Rectal smooth muscle tissue (tissue), 1 donor: ENCODE measurements around the gene SSBP4.

ENCODE experiments used
- H3K27ac ChIP-seq: one replicate; pipeline ENCODE4 v1.7.0; 2013; ENCODE audit warnings: low read depth, low read length, inconsistent platforms
- H3K27me3 ChIP-seq: one replicate; pipeline ENCODE4 v1.7.0; 2013; ENCODE audit warnings: low read length; ENCODE audit not compliant: control insufficient read depth, insufficient read depth
- H3K36me3 ChIP-seq: one replicate; pipeline ENCODE4 v1.7.0; 2013; ENCODE audit warnings: low read length; ENCODE audit not compliant: control insufficient read depth, insufficient read depth
- H3K4me1 ChIP-seq: one replicate; pipeline ENCODE4 v1.7.0; 2013; ENCODE audit warnings: low read length; ENCODE audit not compliant: control insufficient read depth, insufficient read depth
- H3K4me3 ChIP-seq: one replicate; pipeline ENCODE4 v1.7.0; 2013; ENCODE audit warnings: low read length
- H3K9ac ChIP-seq: one replicate; pipeline ENCODE4 v1.7.0; 2013; ENCODE audit warnings: low read length

Gene SSBP4

DNA sequence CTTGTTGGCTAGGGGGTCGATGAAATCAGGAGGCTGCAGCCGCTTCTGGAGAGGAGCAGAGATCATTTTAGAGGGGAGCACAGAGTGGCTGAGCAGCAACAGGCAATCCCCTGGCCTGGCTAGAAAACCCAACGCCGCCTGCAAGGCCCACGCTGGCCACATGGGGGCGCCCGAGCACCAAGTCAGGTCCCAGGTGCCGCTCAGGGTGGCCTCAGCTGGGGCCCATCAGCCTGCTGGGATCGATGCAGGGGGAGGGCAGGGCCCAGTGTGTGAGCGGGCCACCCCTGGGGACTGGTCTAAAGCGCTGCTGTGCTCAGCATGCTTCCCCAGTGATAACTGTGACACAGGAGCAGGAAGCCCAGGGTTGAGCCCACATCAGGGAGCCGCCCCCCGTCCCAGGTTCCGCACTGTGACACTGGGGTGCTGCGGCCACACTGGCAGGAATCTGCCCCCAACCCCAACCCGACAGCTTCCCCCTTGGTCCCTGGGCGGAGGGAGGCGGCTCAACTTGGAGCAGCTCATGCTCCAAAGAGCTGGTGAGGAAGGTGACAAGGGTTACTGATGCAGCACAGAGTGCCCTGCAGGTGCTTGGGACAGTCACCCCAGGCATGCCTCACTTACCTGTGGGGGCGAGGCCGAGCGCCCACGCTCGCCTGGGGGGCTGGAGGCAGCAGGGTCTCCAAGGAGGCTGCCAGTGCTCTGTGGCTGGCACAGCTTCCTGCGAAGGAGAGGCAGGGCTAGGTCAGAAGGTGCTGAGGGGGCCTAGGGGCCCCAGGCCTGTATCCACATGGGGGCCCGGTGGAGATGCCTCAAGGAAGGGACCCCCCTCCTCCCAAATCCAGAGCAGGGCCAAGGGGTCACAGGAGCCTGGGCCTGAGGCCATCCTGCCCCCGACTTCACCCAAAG is 32.0 kb downstream of the SSBP4 start:
- no peaks in the 10 kb centered on the region for H3K27me3 ChIP-seq
- H3K27ac ChIP-seq = no peak overlapping the region
- H3K9ac ChIP-seq = no peak overlapping the region
- no peak overlapping the region for H3K4me3 ChIP-seq
- peaks cover 5% of the 10 kb centered on the region for H3K4me1 ChIP-seq
- H3K36me3 ChIP-seq = peaks cover 29% of the 10 kb centered on the region

DNA sequence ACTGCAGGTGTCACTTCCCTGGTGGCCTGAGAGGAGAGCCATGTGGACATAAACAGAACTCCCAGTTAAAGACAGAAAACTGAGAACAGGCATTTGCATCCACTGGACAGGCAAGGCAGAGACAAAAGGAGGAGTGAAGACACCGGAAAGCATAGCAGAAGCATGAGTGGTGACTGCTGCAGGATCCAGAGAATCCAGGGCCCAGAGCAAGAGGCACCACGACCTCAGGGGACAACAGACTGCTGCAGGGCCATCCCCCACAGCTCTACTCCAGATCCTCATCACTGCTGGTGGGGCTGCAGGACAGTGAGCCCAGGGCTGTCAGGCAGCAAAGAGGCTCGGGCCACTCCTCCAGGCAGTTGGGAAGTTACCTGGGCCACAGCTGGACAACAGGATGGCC is 33.2 kb downstream of the SSBP4 start:
- no peak overlapping the region for H3K4me3 ChIP-seq
- H3K9ac ChIP-seq = no peak overlapping the region
- H3K27me3 ChIP-seq = no peaks in the 10 kb centered on the region
- H3K27ac ChIP-seq = no peak overlapping the region
- H3K4me1 ChIP-seq = peaks cover 13% of the 10 kb centered on the region
- H3K36me3 ChIP-seq = peaks cover 25% of the 10 kb centered on the region

DNA sequence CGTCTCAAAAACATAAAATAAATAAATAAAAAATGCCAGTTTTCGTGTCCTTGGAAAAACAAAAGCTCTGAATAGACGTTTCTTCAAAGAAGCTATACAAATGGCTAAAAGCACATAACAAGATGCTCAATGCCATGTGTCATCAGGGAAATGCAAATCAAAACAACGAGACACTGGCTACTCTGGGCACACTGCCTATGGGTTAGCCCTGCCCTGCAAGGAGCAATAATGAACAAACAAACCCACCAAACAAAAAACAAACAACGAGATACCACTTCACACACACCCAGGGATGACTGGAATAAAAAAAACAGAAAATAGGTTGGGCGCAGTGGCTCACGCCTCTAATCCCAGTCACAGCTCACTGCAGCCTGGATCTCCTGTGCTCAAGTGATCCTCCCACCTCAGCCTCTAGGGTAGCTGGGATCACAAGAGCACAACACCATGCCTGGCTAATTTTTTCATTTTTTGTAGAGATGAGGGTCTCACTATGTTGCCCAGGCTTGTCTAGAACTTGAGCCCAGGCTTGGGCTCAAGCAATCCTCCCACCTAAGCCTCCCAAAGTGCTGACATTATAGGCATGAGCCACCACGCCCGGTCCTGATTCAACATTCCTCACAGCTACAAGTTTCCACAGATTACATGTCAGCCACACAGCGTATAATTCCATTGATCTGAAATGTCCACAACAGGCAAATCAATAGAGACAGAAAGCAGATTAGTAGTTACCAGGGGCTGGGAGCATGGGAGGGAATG is 34.2 kb downstream of the SSBP4 start:
- peaks cover 25% of the 10 kb centered on the region for H3K36me3 ChIP-seq
- H3K4me3 ChIP-seq = no peak overlapping the region
- H3K27me3 ChIP-seq = no peaks in the 10 kb centered on the region
- H3K9ac ChIP-seq = no peak overlapping the region
- no peak overlapping the region for H3K27ac ChIP-seq
- H3K4me1 ChIP-seq = peaks cover 14% of the 10 kb centered on the region

DNA sequence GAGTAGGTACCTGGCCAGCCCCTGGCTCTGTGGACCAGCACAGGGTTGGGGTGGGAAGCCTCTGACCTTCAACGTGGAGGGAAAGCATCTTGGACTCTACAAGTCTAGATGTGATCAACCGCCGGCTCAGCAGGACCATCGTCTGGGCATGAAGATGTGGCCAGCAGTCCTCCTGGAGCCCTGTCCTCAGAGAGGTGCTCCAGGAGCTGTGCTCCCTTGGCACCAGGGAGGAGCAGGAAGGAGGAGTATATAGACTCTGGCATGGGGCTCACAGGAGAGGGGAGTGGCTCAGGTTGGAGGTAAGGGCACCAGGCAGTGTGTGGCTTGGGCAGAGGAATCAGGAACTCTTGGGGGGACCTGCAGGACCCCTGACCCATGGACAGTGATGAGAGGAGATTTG is 37.1 kb downstream of the SSBP4 start:
- H3K27ac ChIP-seq = peak overlapping the region; percentile 74
- peaks cover 10% of the 10 kb centered on the region for H3K36me3 ChIP-seq
- H3K27me3 ChIP-seq = no peaks in the 10 kb centered on the region
- H3K9ac ChIP-seq = no peak overlapping the region
- H3K4me1 ChIP-seq = peaks cover 24% of the 10 kb centered on the region
- no peak overlapping the region for H3K4me3 ChIP-seq

DNA sequence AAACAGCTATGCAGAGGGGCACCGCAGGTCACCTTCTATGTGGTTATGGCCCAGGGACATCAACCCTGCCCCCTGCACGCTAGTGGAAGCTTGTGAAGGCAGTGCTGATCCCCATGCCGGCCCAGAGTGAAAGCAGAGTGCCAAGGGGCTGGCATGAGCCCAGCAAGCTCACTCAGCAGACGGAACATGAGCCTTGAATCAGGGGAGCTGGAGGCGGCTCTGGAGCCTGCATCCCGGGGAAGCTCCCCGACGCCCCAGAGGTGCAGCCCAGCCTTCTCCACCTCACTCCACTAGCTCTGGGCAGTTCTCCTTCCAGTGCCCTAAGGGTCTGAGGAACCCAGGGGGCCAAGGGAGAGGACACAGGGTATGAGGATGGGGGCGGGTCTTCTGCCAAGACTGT is 37.8 kb downstream of the SSBP4 start:
- Histone ChIP-seq H3K36me3 (peaks cover 9% of the 10 kb centered on the region), H3K27me3 (no peaks in the 10 kb centered on the region), H3K9ac (no peak overlapping the region), H3K27ac (peak overlapping the region; percentile 74), H3K4me3 (no peak overlapping the region), H3K4me1 (peaks cover 26% of the 10 kb centered on the region)

DNA sequence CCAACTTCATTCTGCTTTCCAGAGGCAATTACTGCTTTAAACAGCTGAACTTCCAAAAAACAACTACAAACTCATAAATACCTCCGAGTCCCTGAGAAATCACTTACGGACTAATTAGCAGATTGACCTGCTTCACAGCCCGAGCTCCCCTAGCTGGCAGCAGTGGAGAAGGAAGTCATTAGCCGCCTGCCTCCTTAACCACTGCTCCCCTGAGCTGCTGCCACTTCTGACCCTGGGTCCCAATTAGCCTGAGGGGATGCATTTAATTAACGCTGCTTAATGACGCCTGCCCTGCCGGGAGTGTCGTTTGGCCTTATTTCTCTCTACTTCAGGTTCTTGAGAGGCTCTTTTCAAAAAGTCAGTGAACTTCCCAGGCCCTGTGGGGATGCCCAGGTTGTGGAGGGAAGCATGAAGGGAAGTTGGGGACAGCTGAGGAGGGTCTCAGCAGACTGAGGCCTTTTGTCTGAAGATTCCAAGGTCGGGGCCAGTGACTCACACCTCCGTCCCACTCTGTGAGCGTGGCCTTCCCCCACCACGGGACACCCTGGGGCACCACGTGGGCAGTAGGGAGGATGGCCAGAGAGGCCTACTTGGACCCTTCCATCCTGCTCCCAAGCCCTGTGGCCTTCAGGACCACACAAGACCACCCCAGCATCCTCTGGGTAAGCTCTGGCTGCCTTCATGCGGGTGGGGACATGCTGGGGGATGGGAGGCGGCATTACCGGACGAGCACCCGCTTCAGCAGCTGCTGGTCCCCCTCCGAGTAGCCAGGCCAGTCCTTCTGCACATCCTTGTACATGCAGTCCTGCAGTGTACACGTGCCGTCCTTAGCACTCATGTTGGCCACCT is 38.5 kb downstream of the SSBP4 start:
- H3K4me3 ChIP-seq = no peak overlapping the region
- H3K4me1 ChIP-seq = peaks cover 26% of the 10 kb centered on the region
- peak overlapping the region; percentile 74 for H3K27ac ChIP-seq
- no peaks in the 10 kb centered on the region for H3K27me3 ChIP-seq
- no peak overlapping the region for H3K9ac ChIP-seq
- peaks cover 9% of the 10 kb centered on the region for H3K36me3 ChIP-seq

DNA sequence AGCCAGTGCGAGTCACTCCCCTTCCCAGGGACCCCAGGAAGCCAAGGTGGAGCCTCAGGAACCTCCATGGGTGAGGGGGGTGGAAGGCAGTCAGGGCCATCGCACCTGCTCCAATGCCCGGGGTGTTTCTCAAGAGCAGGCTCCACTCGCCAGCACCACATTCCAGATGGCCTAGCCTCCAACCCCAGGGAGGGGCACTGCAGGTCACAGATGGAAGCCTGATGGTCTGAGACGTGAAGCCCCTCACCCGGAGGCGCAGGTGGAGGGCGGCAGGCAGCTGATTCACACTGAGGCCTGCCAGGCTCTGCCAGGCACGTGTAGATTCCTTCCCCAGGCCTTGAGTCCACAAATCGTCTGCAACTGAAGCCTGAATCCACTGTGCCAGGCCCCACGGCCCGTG is 41.7 kb downstream of the SSBP4 start:
- Histone ChIP-seq H3K4me3 (no peak overlapping the region), H3K9ac (no peak overlapping the region), H3K36me3 (peaks cover 12% of the 10 kb centered on the region), H3K27ac (peak overlapping the region; percentile 81), H3K27me3 (no peaks in the 10 kb centered on the region), H3K4me1 (peaks cover 45% of the 10 kb centered on the region)

DNA sequence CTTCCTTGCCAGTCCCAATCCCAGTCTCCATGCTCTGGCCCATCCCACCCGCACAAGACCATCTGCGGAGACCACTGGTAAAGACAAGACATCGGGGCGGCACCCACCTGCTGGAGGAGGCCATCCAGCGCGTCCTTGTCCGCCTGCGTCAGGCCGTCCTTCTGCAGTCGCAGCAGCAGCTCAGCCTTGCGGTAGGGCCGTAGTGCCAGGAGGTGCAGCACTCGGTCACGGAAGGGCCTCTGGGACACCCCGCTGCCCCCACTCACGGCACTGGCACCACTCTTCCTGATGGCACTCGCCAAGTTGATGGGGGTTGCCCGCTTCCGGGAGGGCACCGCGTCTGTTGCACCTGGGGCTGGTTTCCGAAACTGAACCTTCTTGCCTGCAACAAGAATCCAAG is 42.3 kb downstream of the SSBP4 start:
- Histone ChIP-seq H3K27me3 (no peaks in the 10 kb centered on the region), H3K36me3 (peaks cover 12% of the 10 kb centered on the region), H3K4me3 (no peak overlapping the region), H3K9ac (no peak overlapping the region), H3K27ac (peak overlapping the region; percentile 81), H3K4me1 (peaks cover 46% of the 10 kb centered on the region)

DNA sequence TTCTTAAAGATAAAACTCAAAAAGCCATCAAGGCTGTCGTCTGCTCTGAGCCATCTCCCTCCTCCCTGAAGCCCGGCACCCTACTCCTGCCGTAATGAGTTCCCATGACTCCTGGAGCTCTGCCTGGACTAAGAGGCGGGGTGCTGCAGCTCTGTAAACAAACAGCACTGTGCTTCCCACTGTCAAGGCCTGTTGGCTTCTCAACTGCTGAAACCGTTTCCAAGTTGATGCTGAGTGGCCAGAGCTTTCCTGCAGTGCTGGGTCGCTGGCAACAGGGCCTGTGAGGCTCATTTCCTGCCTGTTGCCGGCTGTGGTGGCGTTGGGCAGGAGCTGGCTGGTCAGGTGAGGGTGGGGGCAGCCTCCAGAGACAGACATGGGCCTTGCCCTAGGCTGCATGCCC is 45.4 kb downstream of the SSBP4 start:
- Histone ChIP-seq H3K4me3 (peak overlapping the region; percentile 29), H3K9ac (peak overlapping the region; percentile 64)

DNA sequence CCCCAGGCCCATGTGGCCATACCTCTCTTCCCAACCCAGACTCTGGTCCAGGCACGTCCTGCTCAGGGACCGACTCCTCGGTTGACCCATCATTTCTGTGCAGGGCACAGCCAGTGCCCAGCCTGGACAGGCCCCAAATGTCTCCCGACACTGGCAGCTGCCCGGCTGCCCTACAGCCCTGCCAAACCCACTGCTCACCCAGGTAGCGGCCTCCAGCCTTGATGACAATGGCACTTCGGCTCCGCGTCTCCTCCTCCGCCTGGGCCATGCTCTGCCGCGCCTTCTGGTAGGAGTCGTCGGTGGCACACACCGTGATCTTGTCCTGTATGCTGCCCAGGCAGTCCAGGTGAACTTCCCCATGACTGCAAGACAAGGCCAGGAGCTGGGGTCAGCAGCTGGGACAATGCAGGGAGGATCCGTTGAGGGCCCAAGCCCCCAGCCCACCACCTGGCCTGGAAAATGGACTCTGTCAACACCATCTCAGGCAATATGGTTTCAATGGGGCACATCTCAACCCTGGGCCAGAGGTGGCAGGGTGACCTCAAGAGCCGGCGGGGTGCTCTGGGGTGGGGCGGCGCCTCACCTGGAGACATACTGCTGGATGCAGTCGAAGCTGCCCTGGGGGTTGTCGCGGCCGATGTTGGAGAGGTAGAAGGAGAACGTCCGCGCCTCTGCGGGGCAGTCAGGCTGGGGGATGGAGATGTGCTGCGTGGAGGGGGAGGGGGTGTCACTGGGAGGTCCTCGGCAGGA is 46.2 kb downstream of the SSBP4 start:
- H3K36me3 ChIP-seq = peaks cover 7% of the 10 kb centered on the region

More for the DNA sequence above, 45.4 kb downstream of the SSBP4 start:
- Histone ChIP-seq H3K27me3 (no peaks in the 10 kb centered on the region), H3K27ac (peak overlapping the region; percentile 92), H3K36me3 (peaks cover 7% of the 10 kb centered on the region), H3K4me1 (peaks cover 37% of the 10 kb centered on the region)

DNA sequence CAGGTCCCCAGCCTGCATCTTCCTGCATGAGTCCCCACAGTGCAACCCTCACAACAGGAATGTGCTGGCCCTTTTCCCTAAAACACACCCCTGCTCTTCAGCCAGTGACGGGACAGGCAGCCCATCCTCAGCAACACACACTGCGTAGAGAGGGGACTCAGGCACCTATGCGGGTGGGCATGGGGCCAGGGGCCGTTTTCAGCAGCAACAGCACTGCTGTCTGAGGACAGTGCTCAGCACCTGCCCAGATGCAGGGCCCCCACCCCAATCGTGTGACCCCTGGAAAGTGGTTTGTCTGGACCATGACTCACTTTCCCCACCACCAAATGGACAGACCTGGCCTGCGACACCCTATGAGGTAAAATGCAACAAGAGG is 46.8 kb downstream of the SSBP4 start:
- Histone ChIP-seq H3K36me3 (peaks cover 7% of the 10 kb centered on the region), H3K4me1 (peaks cover 26% of the 10 kb centered on the region), H3K27ac (peak overlapping the region; percentile 92), H3K27me3 (no peaks in the 10 kb centered on the region), H3K9ac (no peak overlapping the region), H3K4me3 (no peak overlapping the region)

More for the DNA sequence above, 46.2 kb downstream of the SSBP4 start:
- Histone ChIP-seq H3K4me3 (peak overlapping the region; percentile 29), H3K9ac (peak overlapping the region; percentile 64), H3K27ac (peak overlapping the region; percentile 92), H3K4me1 (peaks cover 32% of the 10 kb centered on the region), H3K27me3 (no peaks in the 10 kb centered on the region)
